Retinal pigment epithelial cell (primary cell): ENCODE results near the gene INHBE.
"Not testable (repeated sequence)": the region's sequence is repeated elsewhere in the genome, so short reads cannot be mapped to it uniquely, and the experiment has no call there.

Source experiments
- DNase-seq: peaks from one replicate; pipeline ENCODE4 v3.0.0-alpha.2; 2010; ENCODE audit warnings: low read depth
- H3K4me3 ChIP-seq: 2 replicates; pipeline ENCODE4 v1.5.1; 2011; ENCODE audit warnings: mild to moderate bottlenecking, low read length, control low read depth, moderate library complexity
- CTCF ChIP-seq: conservative IDR thresholded peaks from 2 replicates; pipeline ENCODE4 v1.5.1; 2011; ENCODE audit warnings: low read depth, low read length, control low read depth, inconsistent platforms

Gene INHBE

GRCh38 chr12:57433370-57433769 lies 21.7 kb upstream of the INHBE start:
- no peak for DNase-seq
- no peak for TF ChIP-seq CTCF

GRCh38 chr12:57434517-57435223 lies 20.4 kb upstream of the INHBE start, which contains the start of gene INHBC:
INHBC (plus strand) TSS chr12:57434784; CDS start chr12:57434887, 103 bp downstream.
- DNase-seq = no peak
- H3K4me3 ChIP-seq = no peak within 1 kb of the TSS
- TF ChIP-seq CTCF = no peak

More at GRCh38 chr12:57433370-57433769, 21.7 kb upstream of the INHBE start:
- no peak overlapping the region for H3K4me3 ChIP-seq

DNA sequence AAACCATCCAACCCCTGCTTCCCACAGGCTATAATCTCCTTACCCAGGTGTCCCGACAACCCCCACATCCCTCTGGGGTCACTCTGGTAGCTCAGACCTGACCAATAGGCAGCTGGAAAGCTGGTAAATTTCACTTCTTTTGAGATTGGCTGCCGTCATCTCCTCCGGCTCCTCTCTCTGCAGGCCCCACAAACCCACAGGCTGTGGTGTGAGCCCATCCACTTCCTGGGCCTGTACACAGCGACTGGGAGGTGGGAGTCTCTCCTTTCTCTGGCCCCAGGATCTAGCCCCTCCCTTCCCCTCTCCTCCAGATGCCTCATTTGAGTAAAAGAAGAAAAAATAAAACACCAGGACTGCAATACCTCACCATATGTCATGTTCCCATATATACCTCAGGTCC lies 19.8 kb upstream of the INHBE start:
- no peak overlapping the region for H3K4me3 ChIP-seq
- TF ChIP-seq CTCF = no peak
- no peak for DNase-seq

GRCh38 chr12:57438400-57438799 lies 16.7 kb upstream of the INHBE start:
- no peak overlapping the region for H3K4me3 ChIP-seq
- DNase-seq = no peak
- no peak for TF ChIP-seq CTCF

DNA sequence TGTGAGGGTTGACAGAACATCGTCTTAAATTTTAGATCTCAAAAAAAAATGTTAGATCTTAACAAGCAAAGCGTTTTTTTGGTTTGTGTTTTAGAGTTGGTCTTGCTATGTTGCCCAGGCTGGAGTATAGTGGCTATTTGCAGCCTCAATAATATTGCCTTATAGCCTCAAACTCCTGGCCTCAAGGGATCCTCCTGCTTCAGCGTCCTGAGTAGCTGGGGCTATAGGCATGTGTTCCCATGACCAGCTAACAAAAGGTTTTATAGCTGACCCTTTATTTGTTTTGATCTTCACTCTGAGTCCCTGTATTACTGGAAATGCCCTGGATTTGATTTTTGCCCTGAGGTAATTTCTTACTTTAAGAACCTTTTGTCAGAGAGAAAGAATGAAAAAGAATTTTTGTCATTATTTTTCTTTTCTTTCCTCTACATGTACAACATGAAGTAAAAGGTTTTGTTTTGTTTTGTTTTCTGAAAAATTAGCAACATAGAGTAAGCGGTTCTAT lies 15.3 kb upstream of the INHBE start:
- no peak overlapping the region for H3K4me3 ChIP-seq
- TF ChIP-seq CTCF = no peak

GRCh38 chr12:57441393-57441792 lies 13.7 kb upstream of the INHBE start:
- H3K4me3 ChIP-seq, DNase-seq: not testable (repeated sequence)

More for the DNA sequence above, 15.3 kb upstream of the INHBE start:
- no peak for DNase-seq

DNA sequence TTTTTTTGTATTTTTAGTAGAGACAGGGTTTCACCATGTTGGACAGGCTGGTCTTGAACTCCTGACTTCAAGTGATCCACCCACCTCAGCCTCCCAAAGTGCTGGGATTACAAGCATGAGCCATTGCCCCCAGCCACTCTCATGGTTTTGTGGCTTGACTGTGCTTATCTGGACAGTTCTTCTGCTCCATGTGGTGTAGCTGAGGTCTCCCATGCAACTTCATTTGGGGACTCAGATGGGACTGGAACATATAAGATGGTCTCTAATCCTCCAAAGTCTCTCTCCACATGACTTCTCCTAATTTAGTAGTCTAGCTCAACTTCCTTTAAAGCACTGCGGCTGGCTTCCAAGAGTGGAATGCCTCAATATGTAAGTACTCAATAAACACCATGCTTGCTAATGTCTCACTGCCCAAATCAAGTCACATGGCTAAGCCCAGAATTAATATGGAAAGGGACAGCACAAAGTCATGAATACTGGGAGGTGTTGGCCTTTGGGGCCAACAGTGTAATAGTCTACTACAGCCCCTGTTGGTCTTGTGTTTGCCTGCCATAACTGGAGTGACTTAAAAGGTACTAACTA lies 13.2 kb upstream of the INHBE start:
- no peak for DNase-seq
- no peak for TF ChIP-seq CTCF
- H3K4me3 ChIP-seq = no peak overlapping the region

DNA sequence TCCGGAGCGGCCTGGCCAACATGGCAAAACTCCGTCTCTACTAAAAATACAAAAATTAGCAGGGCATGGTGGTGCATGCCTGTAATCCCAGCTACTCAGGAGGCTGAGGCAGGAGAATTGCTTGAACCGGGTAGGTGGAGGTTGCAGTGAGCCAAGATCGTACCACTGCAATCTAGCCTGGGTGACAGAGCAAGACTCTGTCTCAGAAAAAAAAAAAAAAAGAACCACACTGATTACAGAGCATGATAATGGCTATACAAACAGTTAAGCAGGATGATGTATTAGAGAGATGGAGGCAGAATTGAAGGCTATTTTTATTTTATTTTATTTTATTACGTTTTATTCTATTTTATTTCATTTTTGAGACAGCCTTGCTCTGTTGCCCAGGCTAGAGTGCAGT lies 10.8 kb upstream of the INHBE start:
- H3K4me3 ChIP-seq, DNase-seq: not testable (repeated sequence)
